ENCODE measurements around the gene IRF2BP2. TPM values are rescaled to one million over a fixed set of nuclear protein-coding genes. Genes with fewer than 3 reads are reported as not detected.

IRF2BP2 gene
- total and polyA plus RNA-seq, 2 donors (not counting 1 experiment from before 2014, with no cell fraction given) = 126 to 255 TPM

DNA sequence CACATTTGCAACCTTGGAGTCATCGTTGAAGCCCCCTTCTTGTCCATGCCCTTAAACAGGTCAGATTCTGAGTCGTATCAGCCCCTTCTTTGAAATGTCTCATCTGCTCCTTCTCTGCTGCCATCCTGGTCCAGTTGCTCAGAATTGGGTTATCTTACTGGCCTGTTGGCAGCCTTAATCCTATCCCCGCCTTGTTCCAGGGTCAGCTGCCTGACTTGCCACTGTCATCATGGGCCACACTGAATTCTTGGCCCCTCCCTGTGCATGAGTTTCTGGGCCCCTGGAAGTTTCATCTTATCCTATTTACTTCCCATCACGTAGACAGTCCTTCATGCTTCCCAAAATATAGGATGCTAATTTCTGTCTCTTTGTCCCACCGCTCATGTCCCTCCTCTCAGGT is 23.7 kb downstream of the IRF2BP2 start:
- H2AFZ ChIP-seq (ENCODE audit: insufficient read depth, low read depth, low read length, poor library complexity, severe bottlenecking) = no peak overlapping the region
- peaks cover 2% of the 10 kb centered on the region for H3K4me1 Mint-ChIP-seq
- H3K4me2 ChIP-seq (replicated peaks; ENCODE audit: low read depth, low read length, poor library complexity, severe bottlenecking) = no peak overlapping the region
- H3K9me3 Mint-ChIP-seq (ENCODE audit: insufficient read depth) = no peaks in the 10 kb centered on the region
- DNase-seq = no peak
- TF ChIP-seq EZH2 (IDR thresholded peaks at IDR 0.05; ENCODE audit: borderline replicate concordance, insufficient read depth, low read depth, low read length, poor library complexity, severe bottlenecking) = no peak
- TF ChIP-seq, protein P1, sequence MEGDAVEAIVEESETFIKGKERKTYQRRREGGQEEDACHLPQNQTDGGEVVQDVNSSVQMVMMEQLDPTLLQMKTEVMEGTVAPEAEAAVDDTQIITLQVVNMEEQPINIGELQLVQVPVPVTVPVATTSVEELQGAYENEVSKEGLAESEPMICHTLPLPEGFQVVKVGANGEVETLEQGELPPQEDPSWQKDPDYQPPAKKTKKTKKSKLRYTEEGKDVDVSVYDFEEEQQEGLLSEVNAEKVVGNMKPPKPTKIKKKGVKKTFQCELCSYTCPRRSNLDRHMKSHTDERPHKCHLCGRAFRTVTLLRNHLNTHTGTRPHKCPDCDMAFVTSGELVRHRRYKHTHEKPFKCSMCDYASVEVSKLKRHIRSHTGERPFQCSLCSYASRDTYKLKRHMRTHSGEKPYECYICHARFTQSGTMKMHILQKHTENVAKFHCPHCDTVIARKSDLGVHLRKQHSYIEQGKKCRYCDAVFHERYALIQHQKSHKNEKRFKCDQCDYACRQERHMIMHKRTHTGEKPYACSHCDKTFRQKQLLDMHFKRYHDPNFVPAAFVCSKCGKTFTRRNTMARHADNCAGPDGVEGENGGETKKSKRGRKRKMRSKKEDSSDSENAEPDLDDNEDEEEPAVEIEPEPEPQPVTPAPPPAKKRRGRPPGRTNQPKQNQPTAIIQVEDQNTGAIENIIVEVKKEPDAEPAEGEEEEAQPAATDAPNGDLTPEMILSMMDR (IDR thresholded peaks at IDR 0.05) = no peak
- H3K4me3 ChIP-seq (ENCODE audit: control extremely low read depth in 1 of 5, extremely low read depth in 1 of 5, insufficient read depth in 1 of 5, low read depth in 2 of 5, low read length in 4 of 5) = no peak overlapping the region
- H3K9me3 ChIP-seq (ENCODE audit: control extremely low read depth in 1 of 3, control insufficient read depth in 2 of 3, insufficient read depth in 1 of 3, low read length in 2 of 3) = no peaks in the 10 kb centered on the region
- no peaks in the 10 kb centered on the region for H3K4me1 ChIP-seq (ENCODE audit: control insufficient read depth in 2 of 2, insufficient read depth in 2 of 2, low read length in 2 of 2)
- POLR2A ChIA-PET = no interaction called here
- H3K9ac ChIP-seq (ENCODE audit: low read length) = no peak overlapping the region
- ATAC-seq (ENCODE audit: low read depth) = no peak
- no peaks in the 10 kb centered on the region for H3K79me2 ChIP-seq (ENCODE audit: control insufficient read depth, insufficient read depth, low read length)
- H4K20me1 ChIP-seq (ENCODE audit: control insufficient read depth, insufficient read depth, low read length, poor library complexity, severe bottlenecking) = no peaks in the 10 kb centered on the region
- no peak overlapping the region for H3K4me3 Mint-ChIP-seq
- H3K36me3 ChIP-seq (replicated peaks in 1 of 2; ENCODE audit: control extremely low read depth in 1 of 2, control insufficient read depth in 1 of 2, extremely low read depth in 1 of 2, insufficient read depth in 2 of 2, low read length in 1 of 2) = no peaks in the 10 kb centered on the region
- CTCF ChIA-PET = no interaction called here
- peaks cover 4% of the 10 kb centered on the region for H3K27me3 Mint-ChIP-seq
- no peak overlapping the region for H3K27ac Mint-ChIP-seq
- H3K27ac ChIP-seq (ENCODE audit: low read length in 2 of 2) = no peak overlapping the region
- 98% methylated on average over 5 of the region's 5 CpGs for WGBS (ENCODE audit: insufficient coverage)
- intact Hi-C loops (cut with micrococcal nuclease) = no loop called here
- no peaks in the 10 kb centered on the region for H3K27me3 ChIP-seq (replicated peaks in 1 of 4; ENCODE audit: control extremely low read depth in 1 of 4, control insufficient read depth in 3 of 4, insufficient read depth in 4 of 4, low read length in 3 of 4)

- Histone ChIP-seq H3K27ac (ENCODE audit: low read length in 2 of 2) (no peak overlapping the region), H3K27me3 (replicated peaks in 1 of 4; ENCODE audit: control extremely low read depth in 1 of 4, control insufficient read depth in 3 of 4, insufficient read depth in 4 of 4, low read length in 3 of 4) (no peaks in the 10 kb centered on the region), H3K36me3 (replicated peaks in 1 of 2; ENCODE audit: control extremely low read depth in 1 of 2, control insufficient read depth in 1 of 2, extremely low read depth in 1 of 2, insufficient read depth in 2 of 2, low read length in 1 of 2) (no peaks in the 10 kb centered on the region), H3K79me2 (ENCODE audit: control insufficient read depth, insufficient read depth, low read length) (no peaks in the 10 kb centered on the region), H3K9ac (ENCODE audit: low read length) (no peak overlapping the region), H4K20me1 (ENCODE audit: control insufficient read depth, insufficient read depth, low read length, poor library complexity, severe bottlenecking) (no peaks in the 10 kb centered on the region), H3K9me3 (ENCODE audit: control extremely low read depth in 1 of 3, control insufficient read depth in 2 of 3, insufficient read depth in 1 of 3, low read length in 2 of 3) (no peaks in the 10 kb centered on the region), H3K4me2 (replicated peaks; ENCODE audit: low read depth, low read length, poor library complexity, severe bottlenecking) (no peak overlapping the region), H2AFZ (ENCODE audit: insufficient read depth, low read depth, low read length, poor library complexity, severe bottlenecking) (no peak overlapping the region), H3K4me3 (ENCODE audit: control extremely low read depth in 1 of 5, extremely low read depth in 1 of 5, insufficient read depth in 1 of 5, low read depth in 2 of 5, low read length in 4 of 5) (no peak overlapping the region), H3K4me1 (ENCODE audit: control insufficient read depth in 2 of 2, insufficient read depth in 2 of 2, low read length in 2 of 2) (no peaks in the 10 kb centered on the region)
- DNase-seq (no peak), ATAC-seq (ENCODE audit: low read depth) (no peak)
- WGBS (ENCODE audit: insufficient coverage) = 91% methylated on average over 5 of the region's 8 CpGs
- TF ChIP-seq, protein P1 (IDR thresholded peaks at IDR 0.05) = no peak
- TF ChIP-seq EZH2 (IDR thresholded peaks at IDR 0.05; ENCODE audit: borderline replicate concordance, insufficient read depth, low read depth, low read length, poor library complexity, severe bottlenecking) = no peak
- peaks cover 4% of the 10 kb centered on the region for H3K27me3 Mint-ChIP-seq
- CTCF ChIA-PET = interaction anchor here (1.7 kb wide), 1 partner anchor 499 kb away, joined by 7 read pairs; no protein-coding TSS in a partner anchor
- no peaks in the 10 kb centered on the region for H3K9me3 Mint-ChIP-seq (ENCODE audit: insufficient read depth)
- H3K4me3 Mint-ChIP-seq = no peak overlapping the region
- POLR2A ChIA-PET = no interaction called here
- H3K4me1 Mint-ChIP-seq = peaks cover 2% of the 10 kb centered on the region
- H3K27ac Mint-ChIP-seq = no peak overlapping the region
- intact Hi-C loops (cut with micrococcal nuclease) = no loop called here
These were observed 24.5 kb downstream of the IRF2BP2 start for GRCh38 chr1:234585330-234586055.
